ENCODE data around the gene STPG1.

The STPG1 gene

GRCh38 chr1:24311741-24312140 is 101.8 kb downstream of the STPG1 start:
- no peak for DNase-seq

- no peak for DNase-seq
These were observed 102.3 kb downstream of the STPG1 start for GRCh38 chr1:24311234-24311633.

- no peak for DNase-seq
These were observed 103.7 kb downstream of the STPG1 start for GRCh38 chr1:24309762-24310485.

- no peak for DNase-seq
These were observed 105.1 kb downstream of the STPG1 start for GRCh38 chr1:24308365-24309015.
